HepG2 (cell line): Measurements from ENCODE around the gene ZSCAN21. TPM values are rescaled to one million over a fixed set of nuclear protein-coding genes. Genes with fewer than 3 reads are reported as not detected.

Experiments used
- ATAC-seq: fragments of 200-7000 bp; cut with Tn5 transposase; 3 replicates; pipeline ENCODE4 v1.9.1; 2020; ENCODE audit warnings: mild to moderate bottlenecking, moderate library complexity
- BruUV-seq: library from RNA; stranded (reverse); fragments of 400-500 nt; replicated peaks from 2 replicates; lab custom pipeline; 2021; lab: Mats Ljungman, UMichigan
- CTCF ChIA-PET: fragments of 300-600 bp; formaldehyde crosslinking; extraction: SDS; loops from one replicate; lab custom pipeline; 2021; ENCODE audit warnings: low total read pairs, inconsistent platforms, low intra/inter-chr PET ratio; lab: Yijun Ruan, JAX
- POLR2A ChIA-PET: fragments of 350-600 bp; sonication (Branson Sonifier 250); formaldehyde crosslinking; loops from one replicate; lab custom pipeline; 2020; ENCODE audit warnings: antibody characterized with exemption, inconsistent platforms; lab: Yijun Ruan, JAX
- DNase-seq: peaks from one replicate; pipeline ENCODE4 v3.0.0-alpha.2; 2015; ENCODE audit warnings: low spot score
- FAIRE-seq: peaks from 3 replicates; lab custom pipeline; 2011; peaks lifted over from hg19 to GRCh38; lab: Jason Lieb, UNC
- H2AFZ ChIP-seq: one replicate; pipeline ENCODE4 v1.6.1; 2011; ENCODE audit warnings: low read length, inconsistent platforms
- H3K27ac ChIP-seq: fragments of 300-600 bp; 3 replicates; pipeline ENCODE4 v1.8.0; 2011; ENCODE audit warnings: mixed run types, mild to moderate bottlenecking, mixed read lengths, low read length, inconsistent platforms; ENCODE audit not compliant: insufficient read depth; ENCODE audit errors: extremely low read length
- H3K27me3 ChIP-seq, 2 experiments: fragments of 200-600 bp in 1 of 2; 2 replicates in 1 of 2; 3 replicates in 1 of 2; pipeline versions ENCODE4 v1.6.0 to v1.8.0; 2011; ENCODE audit warnings: low read length in 2 of 2, mild to moderate bottlenecking in 2 of 2, moderate library complexity in 2 of 2, inconsistent platforms in 1 of 2; ENCODE audit not compliant: insufficient read depth in 2 of 2, control insufficient read depth in 1 of 2
- H3K36me3 ChIP-seq, 2 experiments: fragments of 200-600 bp in 1 of 2; replicated peaks in 1 of 2; 2 replicates in 1 of 2; 3 replicates in 1 of 2; pipeline versions ENCODE4 v1.5.1 to v1.8.0; 2011; ENCODE audit warnings: low read length in 2 of 2, inconsistent platforms in 1 of 2; ENCODE audit not compliant: insufficient read depth in 2 of 2, control insufficient read depth in 1 of 2
- H3K4me1 ChIP-seq: 2 replicates; pipeline ENCODE4 v1.5.1; 2012; ENCODE audit warnings: low read length, inconsistent platforms; ENCODE audit not compliant: insufficient read depth
- H3K4me2 ChIP-seq: 2 replicates; pipeline ENCODE4 v1.6.0; 2011; ENCODE audit warnings: low read depth, low read length, inconsistent platforms
- H3K4me3 ChIP-seq, 3 experiments: fragments of 200-600 bp in 1 of 3; sonication (generic), shearing (Covaris generic) in 1 of 3; replicated peaks in 1 of 3; 2 replicates each; pipeline ENCODE4 v1.5.1; 2011 to 2016; ENCODE audit warnings: low read length in 3 of 3, inconsistent platforms in 2 of 3, low read depth in 2 of 3, mild to moderate bottlenecking in 2 of 3, control low read depth in 1 of 3, mixed read lengths in 1 of 3; ENCODE audit not compliant: insufficient read depth in 1 of 3
- H3K79me2 ChIP-seq: one replicate; pipeline ENCODE4 v1.6.1; 2011; ENCODE audit warnings: low read length, inconsistent platforms; ENCODE audit not compliant: insufficient read depth
- H3K9ac ChIP-seq: 2 replicates; pipeline ENCODE4 v1.6.0; 2011; ENCODE audit warnings: mild to moderate bottlenecking, low read depth, low read length, inconsistent platforms; ENCODE audit not compliant: insufficient read depth
- H3K9me3 ChIP-seq: 2 replicates; pipeline ENCODE4 v1.5.1; 2012; ENCODE audit warnings: mild to moderate bottlenecking, low read length
- H4K20me1 ChIP-seq: 2 replicates; pipeline ENCODE4 v1.6.0; 2011; ENCODE audit warnings: inconsistent platforms, mild to moderate bottlenecking, low read length, moderate library complexity; ENCODE audit not compliant: insufficient read depth
- HOXA9 ChIP-seq: sonication (generic); formaldehyde crosslinking; IDR thresholded peaks from 2 replicates; pipeline ENCODE4 v1.8.1; 2022; ENCODE audit warnings: missing genetic modification reagents, mild to moderate bottlenecking, moderate library complexity, borderline replicate concordance
- IRF1 ChIP-seq: sonication (generic); formaldehyde crosslinking; IDR thresholded peaks from 2 replicates; pipeline ENCODE4 v1.4.0; 2020; ENCODE audit warnings: low read depth, mild to moderate bottlenecking, missing genetic modification reagents
- MXD4 ChIP-seq: IDR thresholded peaks from 2 replicates; pipeline ENCODE4 v1.6.1; 2016; ENCODE audit warnings: mild to moderate bottlenecking, missing biosample characterization, missing genetic modification reagents
- NR1H2 ChIP-seq: sonication (generic); formaldehyde crosslinking; IDR thresholded peaks from 2 replicates; pipeline ENCODE4 v1.8.1; 2022; ENCODE audit warnings: low read depth, missing genetic modification reagents, borderline replicate concordance
- POLR2AphosphoS2 ChIP-seq: IDR thresholded peaks from 2 replicates; pipeline ENCODE4 v1.6.1; 2011; ENCODE audit warnings: low read depth, low read length, improper control_type of control experiment
- YEATS2 ChIP-seq: sonication (generic); formaldehyde crosslinking; IDR thresholded peaks from 2 replicates; pipeline ENCODE4 v1.4.0; 2020; ENCODE audit warnings: missing genetic modification reagents, borderline replicate concordance
- ZBTB49 ChIP-seq: sonication (generic); formaldehyde crosslinking; IDR thresholded peaks from 2 replicates; pipeline ENCODE4 v1.4.0; 2020; ENCODE audit warnings: missing genetic modification reagents, borderline replicate concordance
- ZNF121 ChIP-seq: sonication (generic); formaldehyde crosslinking; IDR thresholded peaks from 2 replicates; pipeline ENCODE4 v1.5.0; 2020; ENCODE audit warnings: mild to moderate bottlenecking, missing genetic modification reagents
- ZNF253 ChIP-seq: sonication (generic); formaldehyde crosslinking; IDR thresholded peaks from 2 replicates; pipeline ENCODE4 v1.8.0; 2022; ENCODE audit warnings: mild to moderate bottlenecking, missing genetic modification reagents, borderline replicate concordance
- WGBS: methylation state at CpG from one replicate; pipeline ENCODE4 v1.1.6; 2017; ENCODE audit warnings: low lambda C conversion rate; 5-methylcytosine and 5-hydroxymethylcytosine counted together
- in situ Hi-C: cut with HindIII; loops from 2 replicates; pipeline ENCODE4 v1.10.0; 2017; ENCODE audit warnings: low pct_unique_long_range_greater_than_20kb; ENCODE audit not compliant: extremely low pct_ligation_motif_present
- intact Hi-C: fragments of 100-400 bp; cut with micrococcal nuclease; formaldehyde crosslinking; loops from one replicate; pipeline ENCODE4 v1.10.0; 2022; ENCODE audit not compliant: unreplicated experiment
- polyA plus RNA-seq, 8 experiments: library from polyadenylated mRNA; depleted of rRNA in 3 of 8; stranded (reverse) in 7 of 8; unstranded in 1 of 8; fragments of >200 nt; fragmentation: Illumina TruSeq in 4 of 8; extraction: Trizol in 4 of 8; gene quantifications; 2 replicates each; pipeline versions ENCODE4 v1.2.1 to v1.2.3, GENCODE V29; 2011 to 2016; ENCODE audit warnings: low read depth in 4 of 8, missing spikeins in 1 of 8, mixed read lengths in 1 of 8; ENCODE audit not compliant: insufficient read depth in 1 of 8
- total RNA-seq, 5 experiments: library from RNA; depleted of rRNA; stranded (reverse); fragments of >200 nt; fragmentation: Illumina TruSeq; extraction: Trizol; gene quantifications; 2 replicates each; pipeline ENCODE4 v1.2.3, GENCODE V29; 2016; ENCODE audit warnings: low read depth in 1 of 5
- TF ChIP-seq, protein P1 (sequence below): sonication (generic); formaldehyde crosslinking; IDR thresholded peaks from 2 replicates; pipeline ENCODE4 v1.8.1; 2023; ENCODE audit warnings: mild to moderate bottlenecking, inconsistent platforms, moderate library complexity, missing genetic modification reagents, borderline replicate concordance
- TF ChIP-seq, protein P2 (sequence below): sonication (generic); formaldehyde crosslinking; IDR thresholded peaks from 2 replicates; pipeline ENCODE4 v1.8.1; 2023; ENCODE audit warnings: missing genetic modification reagents, inconsistent platforms, borderline replicate concordance

The ZSCAN21 gene
- total and polyA plus RNA-seq, 2 of the 13 experiments (the other 11 are each of a cell fraction or from before 2014, with no cell fraction given), result 7.0 to 10.0 TPM

GRCh38 chr7:100034871-100035510, 14.6 kb upstream of the ZSCAN21 start (continued):
- TF ChIP-seq, protein P1, sequence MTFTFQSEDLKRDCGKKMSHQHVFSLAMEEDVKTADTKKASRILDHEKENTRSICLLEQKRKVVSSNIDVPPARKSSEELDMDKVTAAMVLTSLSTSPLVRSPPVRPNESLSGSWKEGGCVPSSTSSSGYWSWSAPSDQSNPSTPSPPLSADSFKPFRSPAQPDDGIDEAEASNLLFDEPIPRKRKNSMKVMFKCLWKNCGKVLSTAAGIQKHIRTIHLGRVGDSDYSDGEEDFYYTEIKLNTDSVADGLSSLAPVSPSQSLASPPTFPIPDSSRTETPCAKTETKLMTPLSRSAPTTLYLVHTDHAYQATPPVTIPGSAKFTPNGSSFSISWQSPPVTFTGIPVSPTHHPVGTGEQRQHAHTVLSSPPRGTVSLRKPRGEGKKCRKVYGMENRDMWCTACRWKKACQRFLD, result no peak
- no peak for TF ChIP-seq YEATS2 (CRISPR knock-in tag)

DNA sequence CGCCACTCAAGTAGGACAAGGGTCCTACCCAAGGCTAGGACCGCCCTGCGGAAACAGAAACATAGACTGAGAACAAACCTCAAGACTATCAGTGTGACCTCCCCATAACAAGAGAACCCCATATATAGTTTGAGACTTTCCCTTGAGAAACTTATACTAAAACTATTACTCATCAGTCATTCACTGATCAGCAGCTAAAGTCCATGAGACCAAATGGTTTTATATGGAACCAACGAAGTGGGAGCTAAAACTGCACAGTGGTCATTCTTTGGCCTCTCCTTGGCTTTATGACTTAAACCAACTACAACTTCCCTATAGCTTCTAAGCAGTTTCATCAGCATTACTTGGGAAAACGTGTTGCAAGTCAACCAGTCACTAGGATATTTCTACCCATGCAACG, 13.7 kb upstream of the ZSCAN21 start:
- intact Hi-C loops, result no loop called here
- FAIRE-seq, result no peak
- peak overlapping the region; percentile 76 for H3K27ac ChIP-seq
- no peaks in the 10 kb centered on the region for H3K27me3 ChIP-seq
- ChIA-PET CTCF (no interaction called here), POLR2A (interaction anchor here (0.8 to 1.4 kb wide), 6 partner anchors 12 to 117 kb away, joined by 3 to 6 read pairs (median 3); partner anchors contain the start of gene TRIM4)
- H3K4me3 ChIP-seq, result no peak overlapping the region
- H3K9ac ChIP-seq, result no peak overlapping the region
- 82% methylated on average over 6 of the region's 6 CpGs for WGBS
- H4K20me1 ChIP-seq, result no peaks in the 10 kb centered on the region
- H3K79me2 ChIP-seq, result peaks cover 4% of the 10 kb centered on the region
- in situ Hi-C loops, result no loop called here
- no peak for DNase-seq
- H3K9me3 ChIP-seq, result no peaks in the 10 kb centered on the region
- no peak for ATAC-seq
- no peak for TF ChIP-seq POLR2AphosphoS2
- no peak for TF ChIP-seq ZBTB49 (CRISPR knock-in tag)
- TF ChIP-seq NR1H2, result no peak
- no peak for TF ChIP-seq ZNF253
- TF ChIP-seq HOXA9 (CRISPR knock-in tag), result no peak
- no peak for TF ChIP-seq IRF1
- TF ChIP-seq, protein P2, sequence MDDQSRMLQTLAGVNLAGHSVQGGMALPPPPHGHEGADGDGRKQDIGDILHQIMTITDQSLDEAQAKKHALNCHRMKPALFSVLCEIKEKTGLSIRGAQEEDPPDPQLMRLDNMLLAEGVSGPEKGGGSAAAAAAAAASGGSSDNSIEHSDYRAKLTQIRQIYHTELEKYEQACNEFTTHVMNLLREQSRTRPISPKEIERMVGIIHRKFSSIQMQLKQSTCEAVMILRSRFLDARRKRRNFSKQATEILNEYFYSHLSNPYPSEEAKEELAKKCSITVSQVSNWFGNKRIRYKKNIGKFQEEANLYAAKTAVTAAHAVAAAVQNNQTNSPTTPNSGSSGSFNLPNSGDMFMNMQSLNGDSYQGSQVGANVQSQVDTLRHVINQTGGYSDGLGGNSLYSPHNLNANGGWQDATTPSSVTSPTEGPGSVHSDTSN (CRISPR knock-in tag), result no peak
- no peak for TF ChIP-seq MXD4 (CRISPR knock-in tag)
- TF ChIP-seq ZNF121 (CRISPR knock-in tag), result no peak
- H2AFZ ChIP-seq, result no peak overlapping the region
- H3K36me3 ChIP-seq, result peaks cover 15 to 44% of the 10 kb centered on the region in 2 experiments
- TSS peak; percentile 3 for BruUV-seq
- peaks cover 55% of the 10 kb centered on the region for H3K4me1 ChIP-seq
- no peak overlapping the region for H3K4me2 ChIP-seq
